MG63 (cell line): ENCODE measurements around the gene ITGB5. TPM values are rescaled to one million over a fixed set of nuclear protein-coding genes. Genes with fewer than 3 reads are reported as not detected.
A peak's percentile ranks its signal among the peaks of the same experiment; 100 is the strongest.

Experiments used
- DNase-seq: peaks from one replicate; pipeline ENCODE4 v3.0.0-alpha.2; 2020
- H3K27me3 ChIP-seq: fragments of 250-450 bp; sonication (Bioruptor Pico); 2 replicates; pipeline ENCODE4 v1.5.1; 2020; ENCODE audit warnings: mild to moderate bottlenecking, moderate library complexity
- H3K36me3 ChIP-seq: fragments of 250-450 bp; sonication (Bioruptor Pico); 2 replicates; pipeline ENCODE4 v1.5.1; 2020; ENCODE audit warnings: mild to moderate bottlenecking, moderate library complexity
- H3K4me3 ChIP-seq: fragments of 250-450 bp; sonication (Bioruptor Pico); 2 replicates; pipeline ENCODE4 v1.5.1; 2020; ENCODE audit warnings: mild to moderate bottlenecking, moderate library complexity
- H3K9me3 ChIP-seq: fragments of 250-450 bp; sonication (Bioruptor Pico); 2 replicates; pipeline ENCODE4 v1.5.1; 2020; ENCODE audit warnings: mild to moderate bottlenecking, moderate library complexity
- total RNA-seq: library from RNA; depleted of rRNA; stranded (reverse); fragments of >200 nt; shearing (Covaris generic); gene quantifications from 2 replicates; pipeline ENCODE4 v1.2.3, GENCODE V29; 2014; ENCODE audit warnings: low replicate concordance

Gene ITGB5
- total RNA-seq, 1 experiment from 2014 or later, result 121 TPM

DNA sequence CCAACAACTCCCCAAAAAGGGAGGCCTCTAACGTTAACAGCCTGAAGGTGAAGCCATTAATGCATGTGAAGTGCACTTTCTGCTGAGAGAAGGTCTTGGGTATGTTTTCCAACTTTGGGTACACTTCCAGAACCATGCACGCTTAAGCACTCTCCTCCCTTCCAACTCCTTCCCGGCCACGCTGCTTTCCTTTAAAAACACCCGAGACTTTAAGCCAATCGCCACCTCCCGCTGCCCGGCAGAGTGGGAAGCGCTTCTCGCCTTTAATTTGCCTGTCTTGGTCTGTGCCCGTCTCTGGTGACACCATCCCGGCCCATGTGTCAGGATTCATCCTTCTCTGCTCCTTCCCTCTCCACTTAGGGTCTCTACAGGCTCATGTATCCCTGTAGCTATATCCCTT lies 35.3 kb downstream of the ITGB5 start:
- DNase-seq, result no peak
- Histone ChIP-seq H3K27me3 (no peaks in the 10 kb centered on the region), H3K9me3 (no peaks in the 10 kb centered on the region), H3K4me3 (no peak overlapping the region), H3K36me3 (peaks cover 6% of the 10 kb centered on the region)

- H3K4me3 ChIP-seq, result no peak overlapping the region
- H3K36me3 ChIP-seq, result peaks cover 10% of the 10 kb centered on the region
- H3K9me3 ChIP-seq, result no peaks in the 10 kb centered on the region
- no peaks in the 10 kb centered on the region for H3K27me3 ChIP-seq
- DNase-seq, result no peak
Measured at GRCh38 chr3:124851136-124851535, 36.0 kb downstream of the ITGB5 start.

DNA sequence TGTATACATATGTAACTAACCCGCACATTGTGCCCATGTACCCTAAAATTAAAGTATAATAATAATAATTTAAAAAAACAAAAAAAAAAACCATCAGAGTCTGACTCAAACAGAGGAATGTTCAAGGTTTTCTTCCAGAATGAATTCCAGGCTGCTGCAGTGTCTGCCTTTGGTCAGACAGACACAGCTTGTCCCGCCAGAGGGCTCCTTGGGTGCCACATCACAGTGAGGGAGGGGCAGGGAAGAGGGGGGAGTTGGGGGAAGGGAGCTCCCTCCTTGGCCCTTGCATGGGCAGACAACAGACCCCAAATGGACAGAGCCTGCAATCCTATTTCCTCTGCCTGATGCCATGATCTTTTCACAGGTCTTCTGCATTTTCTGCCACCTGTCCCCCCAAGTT lies 36.5 kb downstream of the ITGB5 start:
- no peaks in the 10 kb centered on the region for H3K27me3 ChIP-seq
- peak; percentile 30 for DNase-seq
- H3K9me3 ChIP-seq, result no peaks in the 10 kb centered on the region
- no peak overlapping the region for H3K4me3 ChIP-seq
- peaks cover 10% of the 10 kb centered on the region for H3K36me3 ChIP-seq

DNA sequence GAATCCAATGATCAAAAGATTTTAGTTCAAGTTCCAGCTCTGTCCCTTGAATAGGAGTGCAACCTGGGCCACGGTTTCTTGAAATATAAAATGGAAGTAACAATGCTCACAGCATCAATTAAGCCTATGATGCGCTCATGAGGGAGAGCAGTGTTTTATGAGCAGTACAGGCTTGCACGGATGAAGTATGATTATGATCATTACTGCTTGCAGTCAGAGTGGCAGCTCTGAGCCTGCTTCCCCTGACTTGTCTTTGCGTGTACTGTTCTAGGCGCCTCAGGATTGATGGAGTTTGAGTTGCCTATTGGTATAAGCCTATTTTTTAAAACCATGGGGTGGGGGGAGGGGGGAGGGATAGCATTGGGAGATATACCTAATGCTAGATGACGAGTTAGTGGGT lies 37.0 kb downstream of the ITGB5 start:
- Histone ChIP-seq H3K4me3 (no peak overlapping the region), H3K36me3 (peaks cover 10% of the 10 kb centered on the region), H3K9me3 (no peaks in the 10 kb centered on the region), H3K27me3 (no peaks in the 10 kb centered on the region)
- no peak for DNase-seq

- Histone ChIP-seq H3K4me3 (no peak overlapping the region), H3K36me3 (peaks cover 5% of the 10 kb centered on the region; the same call in 1 of the 2 replicates), H3K27me3 (no peaks in the 10 kb centered on the region), H3K9me3 (no peaks in the 10 kb centered on the region)
- no peak for DNase-seq
Measured at GRCh38 chr3:124848300-124848699, 38.9 kb downstream of the ITGB5 start.

DNA sequence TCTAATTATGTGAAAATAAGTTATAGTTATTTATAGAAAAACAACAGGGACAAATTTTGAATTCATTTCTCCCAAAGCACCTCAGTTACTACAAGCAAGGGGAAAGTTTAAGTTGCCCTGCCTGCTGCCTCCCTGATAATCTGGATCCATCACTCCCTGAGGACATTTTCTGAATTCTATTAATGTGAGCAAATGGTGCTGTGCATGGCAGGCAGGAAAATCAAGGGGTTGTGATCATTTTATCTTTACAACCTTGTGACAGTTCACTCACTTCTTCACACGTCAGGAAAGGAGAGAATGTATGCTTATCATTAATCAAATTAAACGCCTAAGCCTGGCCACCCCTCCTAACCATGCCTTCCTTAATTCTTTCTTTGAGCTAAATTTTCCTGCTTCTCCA lies 39.3 kb downstream of the ITGB5 start:
- no peaks in the 10 kb centered on the region for H3K27me3 ChIP-seq
- H3K4me3 ChIP-seq, result no peak overlapping the region
- peaks cover 7% of the 10 kb centered on the region for H3K36me3 ChIP-seq
- no peak for DNase-seq
- no peaks in the 10 kb centered on the region for H3K9me3 ChIP-seq

DNA sequence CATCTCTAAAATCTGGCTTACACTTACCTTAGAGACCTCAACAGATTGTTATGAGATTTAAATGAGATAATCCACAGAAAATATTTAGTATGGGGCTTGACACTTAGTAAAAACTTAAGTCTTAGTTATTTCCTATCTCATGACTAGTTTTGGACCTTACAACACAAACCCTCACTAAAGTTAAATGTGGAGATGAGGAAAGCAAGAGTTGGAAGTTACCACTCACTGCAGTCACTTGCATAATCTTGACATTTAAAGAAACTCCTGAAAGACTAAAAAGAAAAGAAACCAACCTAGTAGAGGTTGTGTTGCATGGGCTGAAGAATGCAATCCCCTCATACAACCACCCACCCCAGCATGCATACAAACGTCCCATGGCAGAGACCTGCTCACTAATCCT lies 40.1 kb downstream of the ITGB5 start:
- Histone ChIP-seq H3K9me3 (no peaks in the 10 kb centered on the region), H3K27me3 (no peaks in the 10 kb centered on the region), H3K4me3 (no peak overlapping the region), H3K36me3 (peaks cover 8% of the 10 kb centered on the region)
- DNase-seq, result no peak

GRCh38 chr3:124846189-124846588 lies 41.0 kb downstream of the ITGB5 start:
- peaks cover 16% of the 10 kb centered on the region for H3K36me3 ChIP-seq
- no peak overlapping the region for H3K4me3 ChIP-seq
- DNase-seq, result peak; percentile 60
- H3K9me3 ChIP-seq, result no peaks in the 10 kb centered on the region
- H3K27me3 ChIP-seq, result no peaks in the 10 kb centered on the region

GRCh38 chr3:124845406-124845805 lies 41.8 kb downstream of the ITGB5 start:
- no peak overlapping the region for H3K4me3 ChIP-seq
- peaks cover 16% of the 10 kb centered on the region for H3K36me3 ChIP-seq
- no peaks in the 10 kb centered on the region for H3K9me3 ChIP-seq
- no peaks in the 10 kb centered on the region for H3K27me3 ChIP-seq
- DNase-seq, result peak; percentile 89

DNA sequence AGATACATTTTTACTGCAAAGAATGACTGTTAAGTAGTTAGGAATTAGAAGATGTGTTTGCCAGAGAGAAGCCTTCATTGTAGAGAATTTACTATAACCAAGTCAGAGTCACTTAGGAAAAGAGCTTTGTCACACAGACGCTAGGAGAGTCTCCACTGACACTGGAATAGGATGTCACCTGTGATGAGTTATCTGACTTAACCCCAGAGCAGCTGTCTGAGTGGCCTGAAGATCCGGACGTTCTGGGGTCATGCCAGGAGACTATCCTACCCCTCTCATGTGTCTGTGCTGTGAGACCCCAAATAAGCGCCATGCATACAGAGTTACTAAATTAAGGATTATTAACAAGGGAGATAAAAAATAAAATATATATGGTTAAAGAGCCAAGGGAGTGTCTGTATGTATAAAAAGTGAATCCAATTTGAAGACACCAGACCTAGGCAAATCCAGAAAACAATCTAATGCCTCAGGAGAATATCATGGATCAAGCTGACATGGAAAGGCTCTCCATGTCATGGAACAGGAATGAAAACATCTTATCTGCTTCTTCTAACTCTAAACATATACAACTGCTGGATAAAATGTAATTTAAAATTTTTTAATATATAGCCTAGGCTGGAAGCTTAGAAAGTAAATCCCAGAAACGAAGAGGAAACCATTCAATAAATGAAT lies 43.5 kb downstream of the ITGB5 start:
- H3K9me3 ChIP-seq, result no peaks in the 10 kb centered on the region
- no peak overlapping the region for H3K4me3 ChIP-seq
- H3K27me3 ChIP-seq, result no peaks in the 10 kb centered on the region
- H3K36me3 ChIP-seq, result peaks cover 18% of the 10 kb centered on the region
- DNase-seq, result no peak

DNA sequence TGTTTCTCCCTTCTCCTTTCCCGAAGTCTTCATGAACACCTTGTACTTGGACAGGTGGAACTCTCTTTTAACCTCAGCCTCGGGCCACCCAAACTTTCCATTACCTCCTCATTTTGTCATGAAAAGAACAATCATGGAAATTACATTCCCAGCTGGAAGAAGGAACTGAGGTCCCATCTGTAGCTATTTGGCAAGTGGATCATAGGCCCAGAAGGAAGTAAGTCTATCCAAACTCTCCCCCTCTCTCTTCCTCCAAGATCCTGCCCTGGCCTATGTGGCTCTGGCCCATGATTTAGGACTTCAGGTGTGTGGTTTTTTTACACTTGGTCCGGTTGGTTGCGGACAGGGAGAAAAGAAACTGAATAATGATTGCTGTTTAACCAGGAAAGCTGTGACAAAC lies 44.1 kb downstream of the ITGB5 start:
- H3K9me3 ChIP-seq, result no peaks in the 10 kb centered on the region
- H3K4me3 ChIP-seq, result no peak overlapping the region
- no peaks in the 10 kb centered on the region for H3K27me3 ChIP-seq
- peaks cover 18% of the 10 kb centered on the region for H3K36me3 ChIP-seq
- DNase-seq, result no peak

- H3K27me3 ChIP-seq, result no peaks in the 10 kb centered on the region
- H3K4me3 ChIP-seq, result no peak overlapping the region
- H3K36me3 ChIP-seq, result peaks cover 13% of the 10 kb centered on the region
- no peak for DNase-seq
- no peaks in the 10 kb centered on the region for H3K9me3 ChIP-seq
Measured at GRCh38 chr3:124841517-124841916, 45.6 kb downstream of the ITGB5 start.

- no peak for DNase-seq
- peaks cover 13% of the 10 kb centered on the region for H3K36me3 ChIP-seq
- H3K27me3 ChIP-seq, result no peaks in the 10 kb centered on the region
- H3K9me3 ChIP-seq, result no peaks in the 10 kb centered on the region
- no peak overlapping the region for H3K4me3 ChIP-seq
Measured at GRCh38 chr3:124840331-124840730, 46.8 kb downstream of the ITGB5 start.

DNA sequence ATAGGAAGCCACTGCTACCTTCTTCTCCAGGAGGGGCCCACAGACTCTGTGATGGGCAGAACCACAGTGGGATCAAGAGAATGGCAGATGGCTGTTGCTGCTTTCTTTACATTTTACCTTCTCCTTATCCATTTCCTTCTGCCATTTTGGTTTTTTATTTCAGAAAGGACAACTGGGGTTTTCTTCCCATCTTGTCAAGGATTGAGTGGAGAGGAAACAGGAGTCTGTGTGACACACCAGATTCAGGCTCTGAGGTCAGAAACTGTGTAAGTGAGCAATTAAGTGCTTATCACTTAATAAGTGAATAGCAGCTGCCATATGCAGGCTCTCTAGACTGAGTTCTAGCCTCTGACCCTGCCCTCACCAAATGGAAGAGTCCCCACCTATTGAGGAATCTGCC lies 47.3 kb downstream of the ITGB5 start:
- no peak overlapping the region for H3K4me3 ChIP-seq

GRCh38 chr3:124838963-124839362 lies 48.2 kb downstream of the ITGB5 start:
- no peak for DNase-seq
- H3K4me3 ChIP-seq, result no peak overlapping the region
- H3K36me3 ChIP-seq, result peaks cover 13% of the 10 kb centered on the region
- no peaks in the 10 kb centered on the region for H3K27me3 ChIP-seq
- no peaks in the 10 kb centered on the region for H3K9me3 ChIP-seq

More for the DNA sequence above, 47.3 kb downstream of the ITGB5 start:
- H3K27me3 ChIP-seq, result no peaks in the 10 kb centered on the region
- no peak for DNase-seq
- H3K36me3 ChIP-seq, result peaks cover 13% of the 10 kb centered on the region
- H3K9me3 ChIP-seq, result no peaks in the 10 kb centered on the region

GRCh38 chr3:124837730-124838186 lies 49.4 kb downstream of the ITGB5 start:
- Histone ChIP-seq H3K4me3 (no peak overlapping the region), H3K27me3 (no peaks in the 10 kb centered on the region), H3K36me3 (peaks cover 11% of the 10 kb centered on the region), H3K9me3 (no peaks in the 10 kb centered on the region)
- peak; percentile 70 for DNase-seq

GRCh38 chr3:124837065-124837464 lies 50.1 kb downstream of the ITGB5 start:
- Histone ChIP-seq H3K27me3 (no peaks in the 10 kb centered on the region), H3K9me3 (no peaks in the 10 kb centered on the region), H3K36me3 (peaks cover 11% of the 10 kb centered on the region), H3K4me3 (no peak overlapping the region)
- no peak for DNase-seq

- no peaks in the 10 kb centered on the region for H3K27me3 ChIP-seq
- no peaks in the 10 kb centered on the region for H3K9me3 ChIP-seq
- no peak overlapping the region for H3K4me3 ChIP-seq
- DNase-seq, result no peak
- peaks cover 8% of the 10 kb centered on the region for H3K36me3 ChIP-seq
Measured at GRCh38 chr3:124836448-124836847, 50.7 kb downstream of the ITGB5 start.
